ENCODE measurements around the gene RUNX1.

- TF ChIP-seq POLR2A (IDR thresholded peaks at IDR 0.05) = no peak
- TF ChIP-seq CTCF (IDR thresholded peaks at IDR 0.05) = no peak
These were observed 88.4 kb downstream of the RUNX1 start for GRCh38 chr21:34960687-34961086.

Measured in right lobe of liver (tissue), 4 donors.